Adrenal gland (tissue), 5 donors: ENCODE measurements around the gene PSMB3.

Experiments
- POLR2A ChIP-seq, 2 donors: fragments of 450-650 bp; IDR thresholded peaks; one replicate each; pipeline ENCODE4 v1.6.1; 2017; ENCODE audit warnings: antibody characterized with exemption in 2 of 2, mild to moderate bottlenecking in 2 of 2, moderate library complexity in 1 of 2
- TF ChIP-seq, protein P1 (sequence below), 6 experiments: fragments of 450-650 bp in 4 of 6; fragments of 200-600 bp in 2 of 6; sonication (generic) in 1 of 6; IDR thresholded peaks; 1 replicate in 5 of 6; 2 replicates in 1 of 6; pipeline versions ENCODE4 v1.5.1 to v1.8.0; 2016 to 2021; ENCODE audit warnings: antibody characterized with exemption in 6 of 6, mild to moderate bottlenecking in 2 of 6, moderate library complexity in 1 of 6
- donor health status: DM: no; HTN: no; CAD: no.

- TF ChIP-seq, protein P1, sequence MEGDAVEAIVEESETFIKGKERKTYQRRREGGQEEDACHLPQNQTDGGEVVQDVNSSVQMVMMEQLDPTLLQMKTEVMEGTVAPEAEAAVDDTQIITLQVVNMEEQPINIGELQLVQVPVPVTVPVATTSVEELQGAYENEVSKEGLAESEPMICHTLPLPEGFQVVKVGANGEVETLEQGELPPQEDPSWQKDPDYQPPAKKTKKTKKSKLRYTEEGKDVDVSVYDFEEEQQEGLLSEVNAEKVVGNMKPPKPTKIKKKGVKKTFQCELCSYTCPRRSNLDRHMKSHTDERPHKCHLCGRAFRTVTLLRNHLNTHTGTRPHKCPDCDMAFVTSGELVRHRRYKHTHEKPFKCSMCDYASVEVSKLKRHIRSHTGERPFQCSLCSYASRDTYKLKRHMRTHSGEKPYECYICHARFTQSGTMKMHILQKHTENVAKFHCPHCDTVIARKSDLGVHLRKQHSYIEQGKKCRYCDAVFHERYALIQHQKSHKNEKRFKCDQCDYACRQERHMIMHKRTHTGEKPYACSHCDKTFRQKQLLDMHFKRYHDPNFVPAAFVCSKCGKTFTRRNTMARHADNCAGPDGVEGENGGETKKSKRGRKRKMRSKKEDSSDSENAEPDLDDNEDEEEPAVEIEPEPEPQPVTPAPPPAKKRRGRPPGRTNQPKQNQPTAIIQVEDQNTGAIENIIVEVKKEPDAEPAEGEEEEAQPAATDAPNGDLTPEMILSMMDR (IDR thresholded peaks at IDR 0.05) = no peak
- TF ChIP-seq POLR2A (IDR thresholded peaks at IDR 0.05) = no peak
Measured at GRCh38 chr17:38796451-38797157, 44.1 kb downstream of the PSMB3 start.
